ENCODE results near the gene TRH.
A peak's percentile ranks its signal among the peaks of the same experiment; 100 is the strongest.

The TRH gene, protein sequence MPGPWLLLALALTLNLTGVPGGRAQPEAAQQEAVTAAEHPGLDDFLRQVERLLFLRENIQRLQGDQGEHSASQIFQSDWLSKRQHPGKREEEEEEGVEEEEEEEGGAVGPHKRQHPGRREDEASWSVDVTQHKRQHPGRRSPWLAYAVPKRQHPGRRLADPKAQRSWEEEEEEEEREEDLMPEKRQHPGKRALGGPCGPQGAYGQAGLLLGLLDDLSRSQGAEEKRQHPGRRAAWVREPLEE

DNA sequence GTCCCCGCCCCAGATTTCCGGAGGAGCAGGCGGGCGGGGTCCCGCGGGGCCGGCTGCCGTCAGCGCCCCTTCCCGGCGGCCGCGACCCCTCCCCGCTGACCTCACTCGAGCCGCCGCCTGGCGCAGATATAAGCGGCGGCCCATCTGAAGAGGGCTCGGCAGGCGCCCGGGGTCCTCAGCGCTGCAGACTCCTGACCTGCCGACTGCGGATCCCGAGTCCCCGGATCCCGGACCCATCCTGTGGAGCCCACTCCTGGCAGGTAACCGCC, at the start of gene TRH:
Gene TRH (plus strand): TSS at position 157 of the 269 bp plus-strand sequence. CDS start 1,097 bp downstream, outside the sequence.
- Histone ChIP-seq H3K27ac (ENCODE audit: low read depth, low read length, poor library complexity, severe bottlenecking) (no peak within 1 kb of the TSS), H3K79me2 (ENCODE audit: insufficient read depth, low read length) (no peaks in the 10 kb centered on the region), H3K36me3 (ENCODE audit: insufficient read depth, low read length) (no peaks in the 10 kb centered on the region), H3K9me3 (ENCODE audit: low read length) (no peaks in the 10 kb centered on the region), H3K9me2 (ENCODE audit: low read depth, low read length) (no peaks in the 10 kb centered on the region), H4K20me1 (ENCODE audit: insufficient read depth, low read length) (no peaks in the 10 kb centered on the region), H3K27me3 (ENCODE audit: insufficient read depth, low read length) (no peaks in the 10 kb centered on the region), H3K9ac (ENCODE audit: low read length) (no peak within 1 kb of the TSS), H3F3A (ENCODE audit: insufficient read depth, low read length) (no peaks in the 10 kb centered on the region), H2AFZ (ENCODE audit: low read length) (no peak within 1 kb of the TSS), H3K4me1 (ENCODE audit: insufficient read depth, low read length, severe bottlenecking) (no peaks in the 10 kb centered on the region), H3K4me3 (ENCODE audit: low read depth, low read length, poor library complexity, severe bottlenecking) (no peak within 1 kb of the TSS), H3K4me2 (ENCODE audit: low read length) (no peak within 1 kb of the TSS)
- TF ChIP-seq, protein P1, sequence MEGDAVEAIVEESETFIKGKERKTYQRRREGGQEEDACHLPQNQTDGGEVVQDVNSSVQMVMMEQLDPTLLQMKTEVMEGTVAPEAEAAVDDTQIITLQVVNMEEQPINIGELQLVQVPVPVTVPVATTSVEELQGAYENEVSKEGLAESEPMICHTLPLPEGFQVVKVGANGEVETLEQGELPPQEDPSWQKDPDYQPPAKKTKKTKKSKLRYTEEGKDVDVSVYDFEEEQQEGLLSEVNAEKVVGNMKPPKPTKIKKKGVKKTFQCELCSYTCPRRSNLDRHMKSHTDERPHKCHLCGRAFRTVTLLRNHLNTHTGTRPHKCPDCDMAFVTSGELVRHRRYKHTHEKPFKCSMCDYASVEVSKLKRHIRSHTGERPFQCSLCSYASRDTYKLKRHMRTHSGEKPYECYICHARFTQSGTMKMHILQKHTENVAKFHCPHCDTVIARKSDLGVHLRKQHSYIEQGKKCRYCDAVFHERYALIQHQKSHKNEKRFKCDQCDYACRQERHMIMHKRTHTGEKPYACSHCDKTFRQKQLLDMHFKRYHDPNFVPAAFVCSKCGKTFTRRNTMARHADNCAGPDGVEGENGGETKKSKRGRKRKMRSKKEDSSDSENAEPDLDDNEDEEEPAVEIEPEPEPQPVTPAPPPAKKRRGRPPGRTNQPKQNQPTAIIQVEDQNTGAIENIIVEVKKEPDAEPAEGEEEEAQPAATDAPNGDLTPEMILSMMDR (IDR thresholded peaks at IDR 0.05; ENCODE audit: low read length) = no peak
- TF ChIP-seq EZH2 (IDR thresholded peaks at IDR 0.05; ENCODE audit: borderline replicate concordance, low read length) = no peak

DNA sequence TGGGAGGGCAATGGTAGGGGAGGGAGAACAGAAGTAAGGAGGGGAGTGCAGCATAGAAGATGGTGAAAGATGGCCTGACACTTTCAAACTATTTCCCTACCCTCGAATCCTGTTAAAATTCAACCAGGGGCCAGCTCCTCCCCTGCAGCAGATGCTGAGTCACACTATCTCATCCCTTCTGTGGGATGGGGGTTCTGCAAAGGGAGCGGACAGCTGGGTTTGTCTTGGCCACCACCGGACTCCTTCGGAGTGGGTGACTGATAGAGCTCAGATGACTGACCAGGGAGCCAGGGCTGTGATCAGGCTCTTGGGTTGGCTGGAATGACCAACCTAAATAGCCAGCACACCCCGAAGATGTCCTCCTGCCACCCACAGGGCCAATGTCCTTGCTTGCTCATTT, 47.4 kb upstream of the TRH start:
- Histone ChIP-seq H3K27me3 (ENCODE audit: insufficient read depth, low read length) (no peaks in the 10 kb centered on the region; the same call in 1 of the 2 replicates), H3K4me2 (ENCODE audit: low read length) (peak overlapping the region; percentile 33; the same call in 1 of the 2 replicates)
- no peak for TF ChIP-seq EZH2 (IDR thresholded peaks at IDR 0.05; ENCODE audit: borderline replicate concordance, low read length)
- TF ChIP-seq, protein P1 (IDR thresholded peaks at IDR 0.05; ENCODE audit: low read length) = no peak

DNA sequence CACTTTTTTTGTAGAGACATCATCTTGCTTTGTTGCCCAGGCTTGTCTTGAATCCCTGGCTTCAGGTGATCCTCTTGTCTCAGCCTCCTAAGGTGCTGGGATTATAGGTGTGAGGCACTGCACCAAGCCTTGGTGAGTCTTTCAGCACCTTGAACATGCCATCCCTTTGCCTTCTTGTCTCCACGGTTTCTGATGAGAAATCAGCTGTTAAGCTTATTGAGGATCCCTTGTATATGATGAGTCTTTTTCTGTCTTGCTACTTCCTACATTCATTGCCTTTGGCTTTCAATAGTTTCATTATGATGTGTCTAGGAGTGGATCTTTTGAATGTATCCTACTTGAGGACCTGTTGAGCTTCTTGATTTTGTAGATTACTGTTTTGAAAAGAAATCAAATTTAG, 45.1 kb upstream of the TRH start:
- Histone ChIP-seq H3K4me1 (ENCODE audit: insufficient read depth, low read length, severe bottlenecking) (peaks cover 11% of the 10 kb centered on the region), H3K4me3 (ENCODE audit: low read depth, low read length, poor library complexity, severe bottlenecking) (no peak overlapping the region), H3K4me2 (ENCODE audit: low read length) (no peak overlapping the region), H3K9ac (ENCODE audit: low read length) (no peak overlapping the region), H3K27ac (ENCODE audit: low read depth, low read length, poor library complexity, severe bottlenecking) (no peak overlapping the region), H3K9me2 (ENCODE audit: low read depth, low read length) (no peaks in the 10 kb centered on the region), H4K20me1 (ENCODE audit: insufficient read depth, low read length) (no peaks in the 10 kb centered on the region), H3K9me3 (ENCODE audit: low read length) (peaks cover 16% of the 10 kb centered on the region), H3F3A (ENCODE audit: insufficient read depth, low read length) (no peaks in the 10 kb centered on the region), H3K36me3 (ENCODE audit: insufficient read depth, low read length) (no peaks in the 10 kb centered on the region; the same call in 1 of the 2 replicates), H3K27me3 (ENCODE audit: insufficient read depth, low read length) (no peaks in the 10 kb centered on the region; the same call in 1 of the 2 replicates), H2AFZ (ENCODE audit: low read length) (no peak overlapping the region), H3K79me2 (ENCODE audit: insufficient read depth, low read length) (no peaks in the 10 kb centered on the region)
- TF ChIP-seq, protein P1 (IDR thresholded peaks at IDR 0.05; ENCODE audit: low read length) = no peak
- no peak for TF ChIP-seq EZH2 (IDR thresholded peaks at IDR 0.05; ENCODE audit: borderline replicate concordance, low read length)

More for the DNA sequence above, 47.4 kb upstream of the TRH start:
- Histone ChIP-seq H3K9ac (ENCODE audit: low read length) (no peak overlapping the region), H3K9me3 (ENCODE audit: low read length) (peaks cover 16% of the 10 kb centered on the region), H3K36me3 (ENCODE audit: insufficient read depth, low read length) (no peaks in the 10 kb centered on the region; the same call in 1 of the 2 replicates), H3K9me2 (ENCODE audit: low read depth, low read length) (no peaks in the 10 kb centered on the region), H2AFZ (ENCODE audit: low read length) (no peak overlapping the region), H4K20me1 (ENCODE audit: insufficient read depth, low read length) (no peaks in the 10 kb centered on the region), H3K4me1 (ENCODE audit: insufficient read depth, low read length, severe bottlenecking) (peaks cover 8% of the 10 kb centered on the region), H3K27ac (ENCODE audit: low read depth, low read length, poor library complexity, severe bottlenecking) (no peak overlapping the region), H3K4me3 (ENCODE audit: low read depth, low read length, poor library complexity, severe bottlenecking) (no peak overlapping the region), H3F3A (ENCODE audit: insufficient read depth, low read length) (no peaks in the 10 kb centered on the region), H3K79me2 (ENCODE audit: insufficient read depth, low read length) (no peaks in the 10 kb centered on the region)
